GM19397 (cell line): Measurements from ENCODE around the gene RPS6KA3.
"Not testable (repeated sequence)": the region's sequence is repeated elsewhere in the genome, so short reads cannot be mapped to it uniquely, and the experiment has no call there.

ENCODE experiments used
- ATAC-seq: cut with Tn5 transposase; IDR thresholded peaks from one replicate; pipeline ENCODE4 v1.9.1; 2021; ENCODE audit warnings: mild to moderate bottlenecking, moderate library complexity; ENCODE audit not compliant: unreplicated experiment

RPS6KA3 gene

GRCh38 chrX:20224814-20225487, 41.8 kb downstream of the RPS6KA3 start:
- peak; percentile 79 for ATAC-seq

DNA sequence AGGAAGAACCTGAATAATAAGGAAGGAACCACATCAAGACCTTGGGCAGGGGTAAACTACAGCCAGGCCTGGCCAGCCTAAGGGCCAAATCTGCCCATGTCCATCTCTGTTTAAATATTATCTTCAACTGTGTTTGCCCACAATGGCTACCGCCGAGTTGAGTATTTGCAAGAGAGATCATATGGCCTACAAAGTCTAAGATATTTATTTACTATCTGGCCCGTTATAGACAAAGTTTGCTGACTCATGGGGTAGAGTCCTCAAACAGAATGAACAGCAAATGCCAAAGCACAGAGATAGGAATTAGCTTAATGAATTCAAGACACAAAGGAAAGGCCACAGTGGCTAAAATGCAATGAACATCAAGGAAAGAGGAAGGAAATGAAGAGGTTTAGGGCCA, 44.8 kb downstream of the RPS6KA3 start:
- ATAC-seq = no peak

DNA sequence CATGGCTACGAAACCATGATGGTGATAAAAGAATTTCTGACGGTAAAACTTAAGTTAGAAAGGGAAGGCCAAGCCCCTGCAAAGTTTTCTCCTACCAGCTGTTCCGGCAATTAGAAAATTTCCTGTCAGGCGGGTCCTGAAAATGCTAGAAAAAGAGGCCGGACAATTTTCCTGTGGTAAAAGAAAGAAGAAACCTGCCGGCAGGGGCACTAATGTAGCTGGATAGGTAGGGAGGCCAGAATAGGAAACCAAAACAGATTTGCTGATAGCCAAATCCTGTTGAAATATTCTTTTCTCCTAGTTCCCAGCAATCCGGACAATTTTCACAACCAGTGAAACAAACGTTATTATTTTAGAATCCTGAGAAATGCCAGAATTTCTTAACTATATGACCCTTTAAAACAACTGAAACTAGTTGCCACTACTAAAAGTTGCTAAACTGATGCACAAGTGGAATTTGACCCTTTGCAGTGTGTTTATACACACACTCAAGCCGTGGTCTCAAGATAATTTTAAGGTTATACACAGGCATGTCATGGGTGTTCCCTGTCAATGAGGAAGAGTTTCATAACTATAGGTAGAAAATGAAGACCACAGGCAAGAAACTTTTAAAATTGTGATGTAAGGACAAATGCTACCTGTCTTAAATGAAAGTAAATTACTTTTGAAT, 47.7 kb downstream of the RPS6KA3 start:
- no peak for ATAC-seq

GRCh38 chrX:20217906-20218305, 48.8 kb downstream of the RPS6KA3 start:
- no peak for ATAC-seq

DNA sequence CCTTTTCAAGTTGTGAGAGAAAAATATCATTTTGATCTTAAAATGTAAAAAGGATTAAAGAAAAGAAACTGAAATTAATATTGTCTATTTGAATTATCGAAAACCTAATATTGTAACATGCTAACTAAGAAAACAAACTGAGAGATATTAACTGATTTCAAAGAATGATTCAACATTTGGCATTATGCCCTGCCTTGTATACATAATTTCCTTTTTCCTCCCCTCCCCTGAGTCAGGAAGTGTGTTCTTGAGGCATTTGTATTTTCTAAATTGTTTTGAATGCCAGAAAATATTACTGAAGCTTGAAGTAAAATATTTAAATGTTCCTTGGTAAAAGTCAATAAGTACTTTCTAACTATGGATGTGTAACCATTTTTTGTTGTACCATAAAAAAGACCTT, 49.4 kb downstream of the RPS6KA3 start:
- no peak for ATAC-seq

- no peak for ATAC-seq
These were observed 51.1 kb downstream of the RPS6KA3 start for GRCh38 chrX:20215565-20215964.

DNA sequence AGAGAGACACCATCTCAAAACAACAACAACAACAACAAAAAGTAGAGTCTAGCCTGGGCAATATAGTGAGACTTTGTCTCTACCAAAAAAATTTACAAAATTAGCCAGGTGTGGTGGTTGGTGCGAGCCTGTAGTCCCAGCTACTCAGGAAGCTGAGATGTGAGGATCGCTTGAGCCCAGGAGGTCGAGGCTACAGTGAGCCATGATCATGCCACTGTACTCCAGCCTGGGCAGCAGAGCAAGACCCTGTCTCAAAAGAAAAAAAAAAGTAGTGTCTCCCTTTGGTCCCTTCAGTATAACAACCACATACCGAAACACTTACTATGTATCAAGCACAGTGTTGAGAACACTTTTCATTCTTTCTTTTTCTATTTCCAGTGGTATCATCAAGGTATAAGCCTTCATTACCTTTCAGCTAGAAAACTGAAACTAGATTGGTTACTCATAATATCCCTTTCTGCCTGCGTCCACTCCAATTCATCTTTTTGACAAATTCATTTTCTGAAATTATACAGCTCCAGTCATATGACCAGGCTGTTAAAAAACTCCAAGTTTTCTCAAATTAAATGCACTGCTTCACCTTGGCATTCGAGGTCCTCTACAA, 54.1 kb downstream of the RPS6KA3 start:
- peak; percentile 72 for ATAC-seq

DNA sequence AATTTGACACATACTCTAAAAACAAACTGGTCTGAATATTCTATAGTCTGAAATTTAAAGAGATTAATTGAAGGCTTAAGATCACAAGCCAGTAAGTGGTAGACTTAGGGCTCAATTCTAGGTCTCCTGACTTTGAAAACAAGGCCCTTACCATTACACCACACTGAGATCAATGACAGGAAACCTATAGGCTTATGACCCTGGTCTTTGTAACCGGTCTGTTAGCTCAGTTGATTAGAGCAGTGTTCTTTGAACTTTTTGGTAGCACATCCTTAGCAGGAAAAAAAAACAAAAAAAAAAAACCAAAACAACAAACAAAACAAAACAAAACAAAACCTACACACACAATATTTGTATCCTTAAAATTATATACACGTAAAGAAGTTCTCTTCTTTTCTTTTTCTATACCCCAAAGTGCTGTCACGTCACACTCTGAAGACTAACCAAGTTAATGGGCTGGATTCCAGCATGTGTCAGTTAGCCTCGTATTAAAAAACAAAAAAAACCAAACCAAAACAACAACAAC, 55.4 kb downstream of the RPS6KA3 start:
- no peak for ATAC-seq

GRCh38 chrX:20205927-20206708, 60.6 kb downstream of the RPS6KA3 start:
- ATAC-seq = no peak

GRCh38 chrX:20204351-20204750, 62.4 kb downstream of the RPS6KA3 start:
- ATAC-seq = no peak

GRCh38 chrX:20197641-20198210, 69.0 kb downstream of the RPS6KA3 start:
- ATAC-seq = no peak

- no peak for ATAC-seq
These were observed 77.5 kb downstream of the RPS6KA3 start for GRCh38 chrX:20189171-20189570.

DNA sequence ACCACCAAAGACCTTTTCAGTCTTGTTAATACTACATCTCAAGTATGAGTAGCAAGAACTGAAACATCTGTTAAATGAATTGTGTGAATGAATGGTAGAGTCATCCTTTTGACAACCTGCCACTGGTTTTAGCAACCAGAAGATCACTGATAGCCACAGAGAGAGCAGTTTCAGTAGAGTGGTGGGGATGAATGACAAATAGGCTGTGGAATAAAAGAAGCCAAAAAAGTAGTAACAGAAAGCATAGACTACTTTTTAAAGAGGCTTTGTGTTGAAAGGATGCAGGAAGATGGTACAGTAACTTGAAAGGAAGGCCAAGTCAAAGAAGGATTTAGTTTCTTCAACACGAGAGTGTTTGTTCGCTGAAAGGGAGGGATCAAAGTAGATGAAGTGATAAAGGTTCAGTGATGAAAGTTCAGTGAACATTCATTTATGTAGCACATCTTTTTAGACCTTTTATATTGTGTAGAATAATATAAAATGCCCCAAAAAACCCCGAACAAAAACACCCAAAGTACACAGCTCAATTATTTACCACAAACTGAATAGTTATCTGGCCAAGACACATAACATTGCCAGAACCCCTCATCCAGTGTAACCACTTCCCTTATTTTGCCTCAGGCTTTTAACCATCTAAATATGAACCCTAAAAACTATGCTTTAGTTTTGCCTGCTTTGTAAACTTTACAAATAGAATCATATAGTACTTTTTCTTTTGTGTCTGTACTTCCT, 84.9 kb downstream of the RPS6KA3 start:
- ATAC-seq = peak; percentile 67

DNA sequence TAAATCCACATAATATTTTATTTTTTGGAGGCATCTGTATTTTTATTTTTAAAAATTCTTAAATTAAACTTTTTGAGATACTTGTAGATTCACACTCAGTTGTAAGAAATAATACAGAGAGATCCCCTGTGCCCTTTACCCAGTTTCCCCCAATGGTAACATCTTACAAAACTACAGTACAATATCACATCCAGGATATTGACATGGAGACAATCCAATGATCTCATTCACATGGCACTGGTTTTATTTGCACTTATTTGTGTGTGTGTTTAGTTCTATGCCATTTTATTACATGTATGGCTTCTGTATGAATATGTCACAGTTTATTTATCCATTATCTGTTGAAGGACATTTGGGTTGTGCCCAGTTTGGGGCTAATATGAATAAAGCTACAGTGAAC, 89.6 kb downstream of the RPS6KA3 start:
- no peak for ATAC-seq

GRCh38 chrX:20173856-20174255, 92.9 kb downstream of the RPS6KA3 start:
- no peak for ATAC-seq

DNA sequence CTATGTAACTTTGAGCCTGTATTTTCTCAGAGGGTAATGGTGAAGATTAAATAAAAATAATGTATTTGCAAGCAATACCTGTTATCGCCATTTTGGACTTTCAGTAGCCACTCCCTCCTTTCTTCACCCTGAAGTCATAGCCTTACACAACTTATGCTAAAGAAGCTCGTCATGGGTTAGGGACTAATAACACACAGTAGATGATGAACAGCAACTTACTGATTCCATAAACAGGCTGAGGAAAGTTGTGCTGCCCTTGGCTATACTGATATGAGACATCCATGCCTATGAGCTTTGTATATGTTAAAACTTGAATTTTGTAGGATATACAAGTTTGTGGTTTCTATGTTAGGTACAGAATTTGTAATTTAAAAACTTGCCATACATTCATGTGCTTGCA, 93.4 kb downstream of the RPS6KA3 start:
- ATAC-seq = no peak

GRCh38 chrX:20171887-20172286, 94.8 kb downstream of the RPS6KA3 start:
- no peak for ATAC-seq

GRCh38 chrX:20162516-20162915, 104.2 kb downstream of the RPS6KA3 start:
- ATAC-seq = not testable (repeated sequence)

GRCh38 chrX:20159797-20160385, 106.8 kb downstream of the RPS6KA3 start:
- ATAC-seq = no peak

- ATAC-seq = no peak
These were observed 115.0 kb downstream of the RPS6KA3 start for GRCh38 chrX:20151689-20152088.
